MCF 10A (cell line): Measurements from ENCODE around the gene MAPT. TPM values are rescaled to one million over a fixed set of nuclear protein-coding genes. Genes with fewer than 3 reads are reported as not detected.

Source experiments
- BruUV-seq: library from RNA; stranded (reverse); fragments of 400-500 nt; replicated peaks from 2 replicates; lab custom pipeline; 2021; lab: Mats Ljungman, UMichigan
- CTCF ChIA-PET: fragments of 300-600 bp; sonication (Branson Sonifier 250); formaldehyde crosslinking; extraction: SDS; loops from one replicate; lab custom pipeline; 2021; ENCODE audit warnings: antibody characterized with exemption, inconsistent platforms; lab: Yijun Ruan, JAX
- POLR2A ChIA-PET: fragments of 300-600, 350-650 bp; sonication (Branson Sonifier 250); formaldehyde crosslinking; extraction: SDS; loops from one replicate; lab custom pipeline; 2020; ENCODE audit warnings: antibody characterized with exemption, inconsistent platforms; lab: Yijun Ruan, JAX
- DNase-seq: peaks from one replicate; pipeline ENCODE4 v3.0.0-alpha.2; 2018; ENCODE audit not compliant: unreplicated experiment
- H3K27ac Mint-ChIP-seq: one replicate; pipeline ENCODE4 v1.8.0; 2022; ENCODE audit warnings: mild to moderate bottlenecking, low read depth, mixed read lengths; ENCODE audit not compliant: unreplicated experiment
- H3K27me3 Mint-ChIP-seq: one replicate; pipeline ENCODE4 v1.8.0; 2022; ENCODE audit warnings: mixed read lengths; ENCODE audit not compliant: insufficient read depth, unreplicated experiment
- H3K36me3 Mint-ChIP-seq: one replicate; pipeline ENCODE4 v1.8.0; 2022; ENCODE audit warnings: mild to moderate bottlenecking, moderate library complexity, mixed read lengths; ENCODE audit not compliant: insufficient read depth, unreplicated experiment
- H3K4me1 Mint-ChIP-seq: one replicate; pipeline ENCODE4 v1.8.0; 2022; ENCODE audit warnings: mixed read lengths; ENCODE audit not compliant: insufficient read depth, unreplicated experiment
- H3K4me3 Mint-ChIP-seq: one replicate; pipeline ENCODE4 v1.8.0; 2022; ENCODE audit warnings: mild to moderate bottlenecking, moderate library complexity, mixed read lengths; ENCODE audit not compliant: unreplicated experiment
- H3K9me3 Mint-ChIP-seq: one replicate; pipeline ENCODE4 v1.8.0; 2022; ENCODE audit warnings: mixed read lengths; ENCODE audit not compliant: unreplicated experiment
- CTCF ChIP-seq: fragments of 200-600 bp; IDR thresholded peaks from one replicate; pipeline ENCODE4 v1.8.0; 2022; ENCODE audit warnings: antibody characterized with exemption, mild to moderate bottlenecking; ENCODE audit not compliant: unreplicated experiment
- intact Hi-C: fragments of 100-400 bp; cut with micrococcal nuclease; formaldehyde crosslinking; loops from 2 replicates; pipeline ENCODE4 v1.14.1; 2022
- total RNA-seq: library from RNA; stranded (reverse); gene quantifications from 2 replicates; pipeline ENCODE4 v1.2.3, GENCODE V29; 2022

The MAPT gene
- total RNA-seq, 1 experiment from 2014 or later = 0.42 TPM

DNA sequence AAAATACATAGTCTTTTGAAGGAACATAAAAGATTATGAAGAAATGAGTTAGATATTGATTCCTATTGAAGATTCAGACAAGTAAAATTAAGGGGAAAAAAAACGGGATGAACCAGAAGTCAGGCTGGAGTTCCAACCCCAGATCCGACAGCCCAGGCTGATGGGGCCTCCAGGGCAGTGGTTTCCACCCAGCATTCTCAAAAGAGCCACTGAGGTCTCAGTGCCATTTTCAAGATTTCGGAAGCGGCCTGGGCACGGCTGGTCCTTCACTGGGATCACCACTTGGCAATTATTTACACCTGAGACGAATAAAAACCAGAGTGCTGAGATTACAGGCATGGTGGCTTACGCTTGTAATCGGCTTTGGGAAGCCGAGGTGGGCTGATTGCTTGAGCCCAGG, 114.2 kb downstream of the MAPT start:
- no peak for TF ChIP-seq CTCF
- H3K4me1 Mint-ChIP-seq = peaks cover under 1% of the 10 kb centered on the region
- ChIA-PET POLR2A (interaction anchor here (0.6 kb wide), 1 partner anchor 23 kb away, joined by 4 read pairs; no protein-coding TSS in a partner anchor), CTCF (interaction anchor here (0.7 to 0.9 kb wide), 2 partner anchors 278 to 827 kb away, joined by 3 read pairs; no protein-coding TSS in a partner anchor)
- intact Hi-C loops = loop anchor here (10.0 kb wide), 1 partner anchor 176 kb away; no protein-coding TSS in a partner anchor
- H3K4me3 Mint-ChIP-seq = no peak overlapping the region
- no peaks in the 10 kb centered on the region for H3K27me3 Mint-ChIP-seq
- DNase-seq = no peak
- BruUV-seq = no TSS peak
- no peak overlapping the region for H3K27ac Mint-ChIP-seq
- H3K36me3 Mint-ChIP-seq = no peaks in the 10 kb centered on the region
- H3K9me3 Mint-ChIP-seq = no peaks in the 10 kb centered on the region

DNA sequence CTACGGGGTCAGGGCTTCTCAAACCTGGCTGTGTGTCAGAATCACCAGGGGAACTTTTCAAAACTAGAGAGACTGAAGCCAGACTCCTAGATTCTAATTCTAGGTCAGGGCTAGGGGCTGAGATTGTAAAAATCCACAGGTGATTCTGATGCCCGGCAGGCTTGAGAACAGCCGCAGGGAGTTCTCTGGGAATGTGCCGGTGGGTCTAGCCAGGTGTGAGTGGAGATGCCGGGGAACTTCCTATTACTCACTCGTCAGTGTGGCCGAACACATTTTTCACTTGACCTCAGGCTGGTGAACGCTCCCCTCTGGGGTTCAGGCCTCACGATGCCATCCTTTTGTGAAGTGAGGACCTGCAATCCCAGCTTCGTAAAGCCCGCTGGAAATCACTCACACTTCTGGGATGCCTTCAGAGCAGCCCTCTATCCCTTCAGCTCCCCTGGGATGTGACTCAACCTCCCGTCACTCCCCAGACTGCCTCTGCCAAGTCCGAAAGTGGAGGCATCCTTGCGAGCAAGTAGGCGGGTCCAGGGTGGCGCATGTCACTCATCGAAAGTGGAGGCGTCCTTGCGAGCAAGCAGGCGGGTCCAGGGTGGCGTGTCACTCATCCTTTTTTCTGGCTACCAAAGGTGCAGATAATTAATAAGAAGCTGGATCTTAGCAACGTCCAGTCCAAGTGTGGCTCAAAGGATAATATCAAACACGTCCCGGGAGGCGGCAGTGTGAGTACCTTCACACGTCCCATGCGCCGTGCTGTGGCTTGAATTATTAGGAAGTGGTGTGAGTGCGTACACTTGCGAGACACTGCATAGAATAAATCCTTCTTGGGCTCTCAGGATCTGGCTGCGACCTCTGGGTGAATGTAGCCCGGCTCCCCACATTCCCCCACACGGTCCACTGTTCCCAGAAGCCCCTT, 115.6 kb downstream of the MAPT start:
- no TSS peak for BruUV-seq
- DNase-seq = no peak
- Mint-ChIP-seq H3K4me3 (no peak overlapping the region), H3K27ac (no peak overlapping the region), H3K4me1 (peaks cover 8% of the 10 kb centered on the region), H3K27me3 (no peaks in the 10 kb centered on the region), H3K36me3 (no peaks in the 10 kb centered on the region), H3K9me3 (no peaks in the 10 kb centered on the region)
- ChIA-PET POLR2A (no interaction called here), CTCF (no interaction called here)
- no peak for TF ChIP-seq CTCF
- intact Hi-C loops = loop anchor here (10.0 kb wide), 1 partner anchor 175 kb away; no protein-coding TSS in a partner anchor

GRCh38 chr17:46010597-46011186, 116.3 kb downstream of the MAPT start:
- Mint-ChIP-seq H3K27me3 (no peaks in the 10 kb centered on the region), H3K27ac (no peak overlapping the region), H3K4me1 (peaks cover 8% of the 10 kb centered on the region), H3K4me3 (no peak overlapping the region), H3K36me3 (no peaks in the 10 kb centered on the region), H3K9me3 (no peaks in the 10 kb centered on the region)
- no peak for TF ChIP-seq CTCF
- no TSS peak for BruUV-seq
- CTCF ChIA-PET = interaction anchor here (0.6 kb wide), 1 partner anchor 117 kb away, joined by 4 read pairs; no protein-coding TSS in a partner anchor
- POLR2A ChIA-PET = no interaction called here
- no peak for DNase-seq
- intact Hi-C loops = no loop called here
